ENCODE measurements around the gene CPN2. TPM values are rescaled to one million over a fixed set of nuclear protein-coding genes. Genes with fewer than 3 reads are reported as not detected.

CPN2 gene
- total and polyA plus RNA-seq, 2 of the 13 experiments (the other 11 are each of a cell fraction or from before 2014, with no cell fraction given): 26.7 to 27.7 TPM

DNA sequence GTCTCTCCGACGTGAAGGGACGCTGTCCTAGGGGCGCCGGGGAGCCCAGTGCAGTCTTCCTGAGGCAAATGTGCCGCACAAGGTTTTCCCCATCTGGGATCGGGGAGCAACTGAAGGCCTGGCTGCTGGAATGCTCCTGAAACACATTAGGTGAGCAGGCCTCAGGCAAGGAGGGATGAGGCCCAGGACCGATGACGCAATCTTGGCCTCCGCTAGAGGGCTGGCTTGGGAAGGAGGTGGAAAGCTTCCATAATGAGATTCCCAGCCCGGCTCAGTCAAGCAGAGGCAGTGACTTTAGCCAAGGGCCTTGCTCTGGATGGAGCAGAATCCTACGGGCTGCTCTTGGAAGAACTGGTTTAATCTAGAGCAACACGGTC is 50.8 kb downstream of the CPN2 start (continued):
- TF ChIP-seq, protein P1, sequence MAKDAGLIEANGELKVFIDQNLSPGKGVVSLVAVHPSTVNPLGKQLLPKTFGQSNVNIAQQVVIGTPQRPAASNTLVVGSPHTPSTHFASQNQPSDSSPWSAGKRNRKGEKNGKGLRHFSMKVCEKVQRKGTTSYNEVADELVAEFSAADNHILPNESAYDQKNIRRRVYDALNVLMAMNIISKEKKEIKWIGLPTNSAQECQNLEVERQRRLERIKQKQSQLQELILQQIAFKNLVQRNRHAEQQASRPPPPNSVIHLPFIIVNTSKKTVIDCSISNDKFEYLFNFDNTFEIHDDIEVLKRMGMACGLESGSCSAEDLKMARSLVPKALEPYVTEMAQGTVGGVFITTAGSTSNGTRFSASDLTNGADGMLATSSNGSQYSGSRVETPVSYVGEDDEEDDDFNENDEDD (CRISPR knock-in tag; IDR thresholded peaks at IDR 0.05; ENCODE audit: borderline replicate concordance): peak; percentile 39; the same call in 1 of the 2 replicates
- TF ChIP-seq KAT2B (IDR thresholded peaks at IDR 0.05; ENCODE audit: borderline replicate concordance, low read depth, low read length) (no peak), TARDBP (CRISPR knock-in tag; IDR thresholded peaks at IDR 0.05) (no peak), ARNT2 (CRISPR knock-in tag; IDR thresholded peaks at IDR 0.05; ENCODE audit: low read depth) (no peak), ZNF282 (IDR thresholded peaks at IDR 0.05; ENCODE audit: partially characterized antibody) (no peak), REPIN1 (CRISPR knock-in tag; IDR thresholded peaks at IDR 0.05; ENCODE audit: borderline replicate concordance, low read depth) (no peak), ATF2 (CRISPR knock-in tag; IDR thresholded peaks at IDR 0.05) (peak; percentile 82), ZFP62 (CRISPR knock-in tag; IDR thresholded peaks at IDR 0.05) (no peak), YEATS4 (CRISPR knock-in tag; IDR thresholded peaks at IDR 0.05; ENCODE audit: borderline replicate concordance) (no peak), ZNF644 (CRISPR knock-in tag; IDR thresholded peaks at IDR 0.05; ENCODE audit: low read depth) (peak; percentile 67; the same call in 1 of the 2 replicates), MAFG (CRISPR knock-in tag; IDR thresholded peaks at IDR 0.05) (no peak), XRCC5 (optimal IDR thresholded peaks at IDR 0.05; ENCODE audit: low read length) (peak; percentile 60), ZNF451 (CRISPR knock-in tag; IDR thresholded peaks at IDR 0.05) (no peak)
- TF ChIP-seq, protein P2, sequence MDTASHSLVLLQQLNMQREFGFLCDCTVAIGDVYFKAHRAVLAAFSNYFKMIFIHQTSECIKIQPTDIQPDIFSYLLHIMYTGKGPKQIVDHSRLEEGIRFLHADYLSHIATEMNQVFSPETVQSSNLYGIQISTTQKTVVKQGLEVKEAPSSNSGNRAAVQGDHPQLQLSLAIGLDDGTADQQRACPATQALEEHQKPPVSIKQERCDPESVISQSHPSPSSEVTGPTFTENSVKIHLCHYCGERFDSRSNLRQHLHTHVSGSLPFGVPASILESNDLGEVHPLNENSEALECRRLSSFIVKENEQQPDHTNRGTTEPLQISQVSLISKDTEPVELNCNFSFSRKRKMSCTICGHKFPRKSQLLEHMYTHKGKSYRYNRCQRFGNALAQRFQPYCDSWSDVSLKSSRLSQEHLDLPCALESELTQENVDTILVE (CRISPR knock-in tag; IDR thresholded peaks at IDR 0.05): no peak
- TF ChIP-seq, protein P3, sequence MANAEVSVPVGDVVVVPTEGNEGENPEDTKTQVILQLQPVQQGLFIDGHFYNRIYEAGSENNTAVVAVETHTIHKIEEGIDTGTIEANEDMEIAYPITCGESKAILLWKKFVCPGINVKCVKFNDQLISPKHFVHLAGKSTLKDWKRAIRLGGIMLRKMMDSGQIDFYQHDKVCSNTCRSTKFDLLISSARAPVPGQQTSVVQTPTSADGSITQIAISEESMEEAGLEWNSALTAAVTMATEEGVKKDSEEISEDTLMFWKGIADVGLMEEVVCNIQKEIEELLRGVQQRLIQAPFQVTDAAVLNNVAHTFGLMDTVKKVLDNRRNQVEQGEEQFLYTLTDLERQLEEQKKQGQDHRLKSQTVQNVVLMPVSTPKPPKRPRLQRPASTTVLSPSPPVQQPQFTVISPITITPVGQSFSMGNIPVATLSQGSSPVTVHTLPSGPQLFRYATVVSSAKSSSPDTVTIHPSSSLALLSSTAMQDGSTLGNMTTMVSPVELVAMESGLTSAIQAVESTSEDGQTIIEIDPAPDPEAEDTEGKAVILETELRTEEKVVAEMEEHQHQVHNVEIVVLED (CRISPR knock-in tag; IDR thresholded peaks at IDR 0.05; ENCODE audit: borderline replicate concordance): no peak
- TF ChIP-seq, protein P4, sequence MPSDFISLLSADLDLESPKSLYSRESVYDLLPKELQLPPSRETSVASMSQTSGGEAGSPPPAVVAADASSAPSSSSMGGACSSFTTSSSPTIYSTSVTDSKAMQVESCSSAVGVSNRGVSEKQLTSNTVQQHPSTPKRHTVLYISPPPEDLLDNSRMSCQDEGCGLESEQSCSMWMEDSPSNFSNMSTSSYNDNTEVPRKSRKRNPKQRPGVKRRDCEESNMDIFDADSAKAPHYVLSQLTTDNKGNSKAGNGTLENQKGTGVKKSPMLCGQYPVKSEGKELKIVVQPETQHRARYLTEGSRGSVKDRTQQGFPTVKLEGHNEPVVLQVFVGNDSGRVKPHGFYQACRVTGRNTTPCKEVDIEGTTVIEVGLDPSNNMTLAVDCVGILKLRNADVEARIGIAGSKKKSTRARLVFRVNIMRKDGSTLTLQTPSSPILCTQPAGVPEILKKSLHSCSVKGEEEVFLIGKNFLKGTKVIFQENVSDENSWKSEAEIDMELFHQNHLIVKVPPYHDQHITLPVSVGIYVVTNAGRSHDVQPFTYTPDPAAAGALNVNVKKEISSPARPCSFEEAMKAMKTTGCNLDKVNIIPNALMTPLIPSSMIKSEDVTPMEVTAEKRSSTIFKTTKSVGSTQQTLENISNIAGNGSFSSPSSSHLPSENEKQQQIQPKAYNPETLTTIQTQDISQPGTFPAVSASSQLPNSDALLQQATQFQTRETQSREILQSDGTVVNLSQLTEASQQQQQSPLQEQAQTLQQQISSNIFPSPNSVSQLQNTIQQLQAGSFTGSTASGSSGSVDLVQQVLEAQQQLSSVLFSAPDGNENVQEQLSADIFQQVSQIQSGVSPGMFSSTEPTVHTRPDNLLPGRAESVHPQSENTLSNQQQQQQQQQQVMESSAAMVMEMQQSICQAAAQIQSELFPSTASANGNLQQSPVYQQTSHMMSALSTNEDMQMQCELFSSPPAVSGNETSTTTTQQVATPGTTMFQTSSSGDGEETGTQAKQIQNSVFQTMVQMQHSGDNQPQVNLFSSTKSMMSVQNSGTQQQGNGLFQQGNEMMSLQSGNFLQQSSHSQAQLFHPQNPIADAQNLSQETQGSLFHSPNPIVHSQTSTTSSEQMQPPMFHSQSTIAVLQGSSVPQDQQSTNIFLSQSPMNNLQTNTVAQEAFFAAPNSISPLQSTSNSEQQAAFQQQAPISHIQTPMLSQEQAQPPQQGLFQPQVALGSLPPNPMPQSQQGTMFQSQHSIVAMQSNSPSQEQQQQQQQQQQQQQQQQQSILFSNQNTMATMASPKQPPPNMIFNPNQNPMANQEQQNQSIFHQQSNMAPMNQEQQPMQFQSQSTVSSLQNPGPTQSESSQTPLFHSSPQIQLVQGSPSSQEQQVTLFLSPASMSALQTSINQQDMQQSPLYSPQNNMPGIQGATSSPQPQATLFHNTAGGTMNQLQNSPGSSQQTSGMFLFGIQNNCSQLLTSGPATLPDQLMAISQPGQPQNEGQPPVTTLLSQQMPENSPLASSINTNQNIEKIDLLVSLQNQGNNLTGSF (CRISPR knock-in tag; IDR thresholded peaks at IDR 0.05): no peak
- TF ChIP-seq, protein P5, sequence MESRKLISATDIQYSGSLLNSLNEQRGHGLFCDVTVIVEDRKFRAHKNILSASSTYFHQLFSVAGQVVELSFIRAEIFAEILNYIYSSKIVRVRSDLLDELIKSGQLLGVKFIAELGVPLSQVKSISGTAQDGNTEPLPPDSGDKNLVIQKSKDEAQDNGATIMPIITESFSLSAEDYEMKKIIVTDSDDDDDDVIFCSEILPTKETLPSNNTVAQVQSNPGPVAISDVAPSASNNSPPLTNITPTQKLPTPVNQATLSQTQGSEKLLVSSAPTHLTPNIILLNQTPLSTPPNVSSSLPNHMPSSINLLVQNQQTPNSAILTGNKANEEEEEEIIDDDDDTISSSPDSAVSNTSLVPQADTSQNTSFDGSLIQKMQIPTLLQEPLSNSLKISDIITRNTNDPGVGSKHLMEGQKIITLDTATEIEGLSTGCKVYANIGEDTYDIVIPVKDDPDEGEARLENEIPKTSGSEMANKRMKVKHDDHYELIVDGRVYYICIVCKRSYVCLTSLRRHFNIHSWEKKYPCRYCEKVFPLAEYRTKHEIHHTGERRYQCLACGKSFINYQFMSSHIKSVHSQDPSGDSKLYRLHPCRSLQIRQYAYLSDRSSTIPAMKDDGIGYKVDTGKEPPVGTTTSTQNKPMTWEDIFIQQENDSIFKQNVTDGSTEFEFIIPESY (CRISPR knock-in tag; IDR thresholded peaks at IDR 0.05): peak; percentile 40; the same call in 1 of the 2 replicates
